ENCODE measurements around the gene HOXD11.

Gene HOXD11

DNA sequence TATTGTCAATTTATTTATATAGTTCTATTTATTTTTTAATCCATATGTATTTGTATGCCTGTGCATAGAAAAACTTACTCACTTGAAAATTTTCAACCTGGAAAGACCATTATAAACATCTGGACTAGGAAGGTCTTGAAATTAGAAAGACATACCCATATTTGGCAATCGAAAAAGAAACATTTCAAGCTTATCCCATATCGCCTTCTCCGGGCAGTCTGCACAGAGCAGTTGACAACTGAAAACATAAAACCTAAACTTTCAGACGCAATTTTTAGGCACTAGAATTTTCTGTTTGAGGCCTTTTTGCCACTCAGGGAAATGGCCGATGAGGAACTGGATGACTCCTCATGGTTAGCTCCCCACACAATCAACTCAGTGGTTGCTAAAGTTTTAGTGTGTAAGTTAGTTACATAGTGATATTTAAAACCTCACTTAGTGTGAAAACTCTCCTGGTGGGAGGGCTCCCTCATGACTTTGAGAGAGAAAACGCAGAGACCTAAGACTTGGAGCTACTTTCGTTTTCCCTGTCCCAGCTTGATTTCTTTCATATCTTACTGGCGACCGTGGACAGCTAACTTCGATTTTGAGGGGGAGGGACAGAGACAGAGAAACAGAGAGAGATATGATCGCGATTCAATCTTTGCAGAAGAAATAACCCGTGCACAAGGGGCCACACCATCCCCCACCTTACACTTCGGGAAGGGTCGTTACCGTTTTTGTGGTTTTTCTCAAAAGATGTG is 10.7 kb upstream of the HOXD11 start:
- H3K27me3 ChIP-seq (ENCODE audit: control insufficient read depth, low read length), result peaks cover 31% of the 10 kb centered on the region
- TF ChIP-seq, protein P1, sequence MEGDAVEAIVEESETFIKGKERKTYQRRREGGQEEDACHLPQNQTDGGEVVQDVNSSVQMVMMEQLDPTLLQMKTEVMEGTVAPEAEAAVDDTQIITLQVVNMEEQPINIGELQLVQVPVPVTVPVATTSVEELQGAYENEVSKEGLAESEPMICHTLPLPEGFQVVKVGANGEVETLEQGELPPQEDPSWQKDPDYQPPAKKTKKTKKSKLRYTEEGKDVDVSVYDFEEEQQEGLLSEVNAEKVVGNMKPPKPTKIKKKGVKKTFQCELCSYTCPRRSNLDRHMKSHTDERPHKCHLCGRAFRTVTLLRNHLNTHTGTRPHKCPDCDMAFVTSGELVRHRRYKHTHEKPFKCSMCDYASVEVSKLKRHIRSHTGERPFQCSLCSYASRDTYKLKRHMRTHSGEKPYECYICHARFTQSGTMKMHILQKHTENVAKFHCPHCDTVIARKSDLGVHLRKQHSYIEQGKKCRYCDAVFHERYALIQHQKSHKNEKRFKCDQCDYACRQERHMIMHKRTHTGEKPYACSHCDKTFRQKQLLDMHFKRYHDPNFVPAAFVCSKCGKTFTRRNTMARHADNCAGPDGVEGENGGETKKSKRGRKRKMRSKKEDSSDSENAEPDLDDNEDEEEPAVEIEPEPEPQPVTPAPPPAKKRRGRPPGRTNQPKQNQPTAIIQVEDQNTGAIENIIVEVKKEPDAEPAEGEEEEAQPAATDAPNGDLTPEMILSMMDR (IDR thresholded peaks at IDR 0.05; ENCODE audit: low read depth, low read length, poor library complexity, severe bottlenecking), result no peak
- TF ChIP-seq EZH2phosphoT487 (IDR thresholded peaks at IDR 0.05; ENCODE audit: borderline replicate concordance, low read length), result no peak

DNA sequence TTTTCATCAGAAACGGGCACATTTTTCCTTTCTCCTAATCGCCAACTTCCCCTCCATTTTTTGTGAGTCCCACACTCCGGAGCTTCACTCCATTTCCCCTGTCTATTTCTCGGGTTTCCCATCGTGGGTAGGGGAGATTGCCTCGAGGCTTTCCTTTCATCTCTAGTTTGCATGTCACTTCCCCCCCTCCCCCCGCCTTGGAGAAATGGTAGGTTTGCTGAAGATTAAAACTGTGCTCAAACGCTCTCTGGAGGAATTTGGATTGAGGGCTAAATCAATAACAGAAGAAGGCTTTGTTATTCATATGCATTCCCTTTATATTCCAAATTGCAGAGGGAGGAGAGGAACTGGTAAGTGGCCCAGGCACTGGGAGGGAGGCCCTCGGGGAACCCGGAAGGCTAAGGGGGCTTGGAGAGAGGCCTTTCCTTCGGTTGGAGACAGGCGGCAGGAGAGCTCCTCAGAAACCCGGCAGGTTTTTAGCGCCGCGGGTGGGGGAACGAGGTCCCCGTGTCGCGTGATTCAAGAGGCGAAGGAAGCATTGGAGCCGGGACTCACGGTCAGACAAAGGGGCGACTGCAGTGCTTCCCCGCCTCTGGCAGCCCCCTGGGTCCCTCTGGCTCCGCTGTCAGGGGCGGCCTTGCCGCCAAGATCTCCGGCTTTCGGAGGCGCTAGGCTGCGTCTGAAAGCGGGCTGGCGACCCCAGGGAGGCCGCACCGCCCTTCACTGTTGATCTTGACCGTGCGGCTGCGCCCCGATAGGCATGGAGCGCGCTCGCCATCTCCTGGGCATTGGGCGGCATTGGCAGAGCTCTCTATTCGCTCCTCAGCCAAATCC is 9.9 kb upstream of the HOXD11 start:
- Histone ChIP-seq H3K4me2 (ENCODE audit: low read length) (peak overlapping the region; percentile 60), H3K4me3 (ENCODE audit: low read length) (peak overlapping the region; percentile 55), H3K9me3 (ENCODE audit: control insufficient read depth, insufficient read depth, low read length) (no peaks in the 10 kb centered on the region), H3F3A (ENCODE audit: control insufficient read depth, insufficient read depth) (no peaks in the 10 kb centered on the region), H3K36me3 (ENCODE audit: control insufficient read depth, low read length) (no peaks in the 10 kb centered on the region), H3K27me3 (ENCODE audit: control insufficient read depth, low read length) (peaks cover 30% of the 10 kb centered on the region), H3K79me2 (ENCODE audit: control insufficient read depth, low read length) (no peaks in the 10 kb centered on the region), H3K4me1 (ENCODE audit: control insufficient read depth, low read length) (peaks cover 11% of the 10 kb centered on the region), H3K9me2 (replicated peaks; ENCODE audit: control insufficient read depth, low read length) (no peaks in the 10 kb centered on the region), H4K20me1 (ENCODE audit: control insufficient read depth, insufficient read depth, low read depth, low read length) (no peaks in the 10 kb centered on the region), H3K27ac (ENCODE audit: low read depth, low read length) (no peak overlapping the region)
- TF ChIP-seq, protein P1 (IDR thresholded peaks at IDR 0.05; ENCODE audit: low read depth, low read length, poor library complexity, severe bottlenecking), result peak; percentile 57
- TF ChIP-seq EZH2phosphoT487 (IDR thresholded peaks at IDR 0.05; ENCODE audit: borderline replicate concordance, low read length), result no peak

More for the DNA sequence above, 10.7 kb upstream of the HOXD11 start:
- Histone ChIP-seq H4K20me1 (ENCODE audit: control insufficient read depth, insufficient read depth, low read depth, low read length) (no peaks in the 10 kb centered on the region), H3K79me2 (ENCODE audit: control insufficient read depth, low read length) (no peaks in the 10 kb centered on the region), H3K4me3 (ENCODE audit: low read length) (peak overlapping the region; percentile 55), H3K9me3 (ENCODE audit: control insufficient read depth, insufficient read depth, low read length) (no peaks in the 10 kb centered on the region), H3K36me3 (ENCODE audit: control insufficient read depth, low read length) (no peaks in the 10 kb centered on the region), H3K4me1 (ENCODE audit: control insufficient read depth, low read length) (peaks cover 11% of the 10 kb centered on the region), H3F3A (ENCODE audit: control insufficient read depth, insufficient read depth) (no peaks in the 10 kb centered on the region), H3K9me2 (replicated peaks; ENCODE audit: control insufficient read depth, low read length) (no peaks in the 10 kb centered on the region), H3K4me2 (ENCODE audit: low read length) (peak overlapping the region; percentile 60), H3K27ac (ENCODE audit: low read depth, low read length) (no peak overlapping the region)

DNA sequence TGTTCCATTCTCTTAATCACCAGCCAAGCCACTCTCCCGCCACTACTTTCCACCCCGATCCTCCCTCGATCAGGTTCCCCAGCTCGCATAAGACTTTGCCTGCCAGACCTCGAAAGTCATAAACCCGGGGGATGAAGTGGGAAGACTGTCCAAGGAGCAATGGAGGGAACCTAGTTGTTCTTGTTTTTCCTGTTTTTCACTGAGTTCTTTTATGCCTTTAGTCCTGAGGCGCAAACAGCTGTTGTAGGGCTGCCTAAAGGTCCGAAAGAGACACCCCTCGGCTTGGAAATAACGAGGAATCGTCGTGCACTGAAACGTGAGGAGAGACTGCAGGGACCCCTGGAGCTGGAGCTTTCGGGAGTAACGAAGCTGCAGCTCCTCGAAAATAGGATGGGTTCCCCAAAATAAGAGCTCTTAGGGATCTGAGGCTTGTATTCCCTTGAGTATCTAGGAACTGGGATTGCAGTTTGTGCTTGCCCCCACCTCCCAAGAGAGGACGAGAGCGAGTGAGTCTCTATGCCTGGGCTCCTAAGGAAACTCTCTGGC is 9.2 kb upstream of the HOXD11 start:
- H3K4me3 ChIP-seq (ENCODE audit: low read length), result no peak overlapping the region; the same call in 1 of the 2 replicates
- H3F3A ChIP-seq (ENCODE audit: control insufficient read depth, insufficient read depth), result no peaks in the 10 kb centered on the region
- H3K27ac ChIP-seq (ENCODE audit: low read depth, low read length), result no peak overlapping the region
- TF ChIP-seq, protein P1 (IDR thresholded peaks at IDR 0.05; ENCODE audit: low read depth, low read length, poor library complexity, severe bottlenecking), result no peak
- TF ChIP-seq EZH2phosphoT487 (IDR thresholded peaks at IDR 0.05; ENCODE audit: borderline replicate concordance, low read length), result no peak
- no peaks in the 10 kb centered on the region for H3K9me3 ChIP-seq (ENCODE audit: control insufficient read depth, insufficient read depth, low read length)
- no peaks in the 10 kb centered on the region for H3K79me2 ChIP-seq (ENCODE audit: control insufficient read depth, low read length)
- H4K20me1 ChIP-seq (ENCODE audit: control insufficient read depth, insufficient read depth, low read depth, low read length), result no peaks in the 10 kb centered on the region
- H3K36me3 ChIP-seq (ENCODE audit: control insufficient read depth, low read length), result no peaks in the 10 kb centered on the region
- H3K4me2 ChIP-seq (ENCODE audit: low read length), result peak overlapping the region; percentile 60; the same call in 1 of the 2 replicates
- no peaks in the 10 kb centered on the region for H3K9me2 ChIP-seq (replicated peaks; ENCODE audit: control insufficient read depth, low read length)
- H3K4me1 ChIP-seq (ENCODE audit: control insufficient read depth, low read length), result peaks cover 11% of the 10 kb centered on the region
- peaks cover 30% of the 10 kb centered on the region for H3K27me3 ChIP-seq (ENCODE audit: control insufficient read depth, low read length)

Data from DOHH2 (cell line).